HG03066 (cell line): ENCODE results near the gene EHD1.

Experiments used
- ATAC-seq: cut with Tn5 transposase; IDR thresholded peaks from one replicate; pipeline ENCODE4 v1.9.1; 2021; ENCODE audit warnings: low read depth; ENCODE audit not compliant: unreplicated experiment

EHD1 gene

GRCh38 chr11:64891880-64892279, 13.5 kb upstream of the EHD1 start:
- no peak for ATAC-seq

- no peak for ATAC-seq
Measured at GRCh38 chr11:64891215-64891848, 12.9 kb upstream of the EHD1 start.

- ATAC-seq, result no peak
Measured at GRCh38 chr11:64890522-64890939, 12.1 kb upstream of the EHD1 start.

- no peak for ATAC-seq
Measured at GRCh38 chr11:64888729-64889511, 10.5 kb upstream of the EHD1 start.

- no peak for ATAC-seq
Measured at GRCh38 chr11:64888406-64888728, 9.9 kb upstream of the EHD1 start.

- peak; percentile 60 for ATAC-seq
Measured at GRCh38 chr11:64887757-64888405, 9.5 kb upstream of the EHD1 start.

- ATAC-seq, result no peak
Measured at GRCh38 chr11:64887234-64887756, 8.9 kb upstream of the EHD1 start.

- no peak for ATAC-seq
Measured at GRCh38 chr11:64885367-64886286, 7.2 kb upstream of the EHD1 start.

- ATAC-seq, result no peak
Measured at GRCh38 chr11:64884019-64884418, 5.6 kb upstream of the EHD1 start.

GRCh38 chr11:64883575-64883974, 5.2 kb upstream of the EHD1 start:
- no peak for ATAC-seq

GRCh38 chr11:64882243-64882642, 3.8 kb upstream of the EHD1 start:
- ATAC-seq, result no peak

- ATAC-seq, result no peak
Measured at GRCh38 chr11:64881476-64881875, 3.1 kb upstream of the EHD1 start.

GRCh38 chr11:64880240-64881001, 2.0 kb upstream of the EHD1 start:
- no peak for ATAC-seq

GRCh38 chr11:64879244-64879900, 951 bp upstream of the EHD1 start:
- ATAC-seq, result no peak

- ATAC-seq, result no peak
Measured at GRCh38 chr11:64878223-64878493, 263 bp downstream of the EHD1 start.

GRCh38 chr11:64877390-64878222, 815 bp downstream of the EHD1 start:
- ATAC-seq, result peak; percentile 2

- no peak for ATAC-seq
Measured at GRCh38 chr11:64876835-64877341, 1.5 kb downstream of the EHD1 start.

- ATAC-seq, result no peak
Measured at GRCh38 chr11:64876229-64876750, 2.1 kb downstream of the EHD1 start.
